HUES6 (cell line): ENCODE data around the gene SFXN3.

Source experiments
- H3K27ac ChIP-seq: 2 replicates; pipeline ENCODE4 v1.7.0; 2013; ENCODE audit warnings: low read depth, mild to moderate bottlenecking, low read length, inconsistent platforms
- H3K27me3 ChIP-seq: 2 replicates; pipeline ENCODE4 v1.6.1; 2013; ENCODE audit warnings: low read length; ENCODE audit not compliant: control insufficient read depth, insufficient read depth
- H3K36me3 ChIP-seq: 2 replicates; pipeline ENCODE4 v1.6.1; 2013; ENCODE audit warnings: low read length; ENCODE audit not compliant: control insufficient read depth, insufficient read depth
- H3K4me1 ChIP-seq: 2 replicates; pipeline ENCODE4 v1.6.1; 2013; ENCODE audit warnings: low read length; ENCODE audit not compliant: control insufficient read depth, insufficient read depth
- H3K4me3 ChIP-seq: 2 replicates; pipeline ENCODE4 v1.5.1; 2013; ENCODE audit warnings: low read depth, low read length
- H3K9ac ChIP-seq: one replicate; pipeline ENCODE4 v1.6.1; 2013; ENCODE audit warnings: mild to moderate bottlenecking, low read length
- H3K9me3 ChIP-seq: 2 replicates; pipeline ENCODE4 v1.6.1; 2013; ENCODE audit warnings: low read depth, low read length; ENCODE audit not compliant: control insufficient read depth, insufficient read depth

SFXN3 gene

GRCh38 chr10:101011517-101012423 is 19.3 kb upstream of the SFXN3 start:
- no peak overlapping the region for H3K27ac ChIP-seq
- peaks cover 19% of the 10 kb centered on the region for H3K27me3 ChIP-seq
- H3K9me3 ChIP-seq = no peaks in the 10 kb centered on the region
- H3K4me3 ChIP-seq = no peak overlapping the region
- H3K9ac ChIP-seq = no peak overlapping the region
- H3K36me3 ChIP-seq = peaks cover 8% of the 10 kb centered on the region
- peaks cover 25% of the 10 kb centered on the region for H3K4me1 ChIP-seq

GRCh38 chr10:101012525-101013364 is 18.3 kb upstream of the SFXN3 start:
- Histone ChIP-seq H3K4me3 (no peak overlapping the region), H3K4me1 (peaks cover 25% of the 10 kb centered on the region), H3K27ac (no peak overlapping the region), H3K9ac (no peak overlapping the region), H3K27me3 (peaks cover 29% of the 10 kb centered on the region), H3K9me3 (no peaks in the 10 kb centered on the region), H3K36me3 (no peaks in the 10 kb centered on the region)

GRCh38 chr10:101013365-101013825 is 17.6 kb upstream of the SFXN3 start:
- Histone ChIP-seq H3K36me3 (no peaks in the 10 kb centered on the region), H3K9ac (no peak overlapping the region), H3K4me3 (no peak overlapping the region), H3K4me1 (peaks cover 22% of the 10 kb centered on the region), H3K9me3 (no peaks in the 10 kb centered on the region), H3K27ac (no peak overlapping the region), H3K27me3 (peaks cover 35% of the 10 kb centered on the region)

- no peaks in the 10 kb centered on the region for H3K36me3 ChIP-seq
- no peaks in the 10 kb centered on the region for H3K9me3 ChIP-seq
- H3K27ac ChIP-seq = no peak overlapping the region
- H3K4me1 ChIP-seq = peaks cover 24% of the 10 kb centered on the region
- no peak overlapping the region for H3K4me3 ChIP-seq
- no peak overlapping the region for H3K9ac ChIP-seq
- H3K27me3 ChIP-seq = peaks cover 45% of the 10 kb centered on the region
Observed at GRCh38 chr10:101014230-101014884, 16.7 kb upstream of the SFXN3 start.

- Histone ChIP-seq H3K27ac (no peak overlapping the region), H3K9me3 (no peaks in the 10 kb centered on the region)
Observed at GRCh38 chr10:101014966-101015581, 16.0 kb upstream of the SFXN3 start.

GRCh38 chr10:101015582-101015973 is 15.5 kb upstream of the SFXN3 start:
- Histone ChIP-seq H3K4me1 (peaks cover 24% of the 10 kb centered on the region), H3K9ac (no peak overlapping the region), H3K4me3 (no peak overlapping the region), H3K27me3 (peaks cover 45% of the 10 kb centered on the region), H3K27ac (no peak overlapping the region), H3K9me3 (no peaks in the 10 kb centered on the region), H3K36me3 (no peaks in the 10 kb centered on the region)

More at GRCh38 chr10:101014966-101015581, 16.0 kb upstream of the SFXN3 start:
- H3K27me3 ChIP-seq = peaks cover 45% of the 10 kb centered on the region
- H3K4me1 ChIP-seq = peaks cover 24% of the 10 kb centered on the region
- H3K36me3 ChIP-seq = no peaks in the 10 kb centered on the region
- H3K4me3 ChIP-seq = no peak overlapping the region
- no peak overlapping the region for H3K9ac ChIP-seq

- H3K27me3 ChIP-seq = peaks cover 52% of the 10 kb centered on the region
- H3K4me1 ChIP-seq = peaks cover 20% of the 10 kb centered on the region
- no peaks in the 10 kb centered on the region for H3K36me3 ChIP-seq
- no peak overlapping the region for H3K4me3 ChIP-seq
- no peaks in the 10 kb centered on the region for H3K9me3 ChIP-seq
- H3K9ac ChIP-seq = no peak overlapping the region
- H3K27ac ChIP-seq = no peak overlapping the region
Observed at GRCh38 chr10:101016814-101017213, 14.2 kb upstream of the SFXN3 start.

- Histone ChIP-seq H3K4me3 (peak overlapping the region; percentile 59), H3K4me1 (peaks cover 15% of the 10 kb centered on the region; the same call in 1 of the 2 replicates), H3K27me3 (peaks cover 52% of the 10 kb centered on the region), H3K9me3 (no peaks in the 10 kb centered on the region), H3K36me3 (no peaks in the 10 kb centered on the region), H3K27ac (no peak overlapping the region), H3K9ac (no peak overlapping the region)
Observed at GRCh38 chr10:101018118-101018599, 12.9 kb upstream of the SFXN3 start.

GRCh38 chr10:101018600-101019439 is 12.2 kb upstream of the SFXN3 start:
- no peaks in the 10 kb centered on the region for H3K36me3 ChIP-seq
- H3K27ac ChIP-seq = no peak overlapping the region
- H3K9ac ChIP-seq = no peak overlapping the region
- H3K4me1 ChIP-seq = peaks cover 12% of the 10 kb centered on the region; the same call in 1 of the 2 replicates
- peak overlapping the region; percentile 59 for H3K4me3 ChIP-seq
- no peaks in the 10 kb centered on the region for H3K9me3 ChIP-seq
- H3K27me3 ChIP-seq = peaks cover 52% of the 10 kb centered on the region

GRCh38 chr10:101019440-101019703 is 11.7 kb upstream of the SFXN3 start:
- Histone ChIP-seq H3K4me1 (peaks cover 12% of the 10 kb centered on the region; the same call in 1 of the 2 replicates), H3K4me3 (peak overlapping the region; percentile 59), H3K36me3 (no peaks in the 10 kb centered on the region), H3K27me3 (peaks cover 52% of the 10 kb centered on the region), H3K27ac (no peak overlapping the region), H3K9ac (no peak overlapping the region), H3K9me3 (no peaks in the 10 kb centered on the region)
